Measurements from ENCODE around the gene GATC. TPM values are rescaled to one million over a fixed set of nuclear protein-coding genes. Genes with fewer than 3 reads are reported as not detected.
"Not testable (repeated sequence)": the region's sequence is repeated elsewhere in the genome, so short reads cannot be mapped to it uniquely, and the experiment has no call there.

GATC gene
- total RNA-seq, 1 donor, result 16.4 TPM

DNA sequence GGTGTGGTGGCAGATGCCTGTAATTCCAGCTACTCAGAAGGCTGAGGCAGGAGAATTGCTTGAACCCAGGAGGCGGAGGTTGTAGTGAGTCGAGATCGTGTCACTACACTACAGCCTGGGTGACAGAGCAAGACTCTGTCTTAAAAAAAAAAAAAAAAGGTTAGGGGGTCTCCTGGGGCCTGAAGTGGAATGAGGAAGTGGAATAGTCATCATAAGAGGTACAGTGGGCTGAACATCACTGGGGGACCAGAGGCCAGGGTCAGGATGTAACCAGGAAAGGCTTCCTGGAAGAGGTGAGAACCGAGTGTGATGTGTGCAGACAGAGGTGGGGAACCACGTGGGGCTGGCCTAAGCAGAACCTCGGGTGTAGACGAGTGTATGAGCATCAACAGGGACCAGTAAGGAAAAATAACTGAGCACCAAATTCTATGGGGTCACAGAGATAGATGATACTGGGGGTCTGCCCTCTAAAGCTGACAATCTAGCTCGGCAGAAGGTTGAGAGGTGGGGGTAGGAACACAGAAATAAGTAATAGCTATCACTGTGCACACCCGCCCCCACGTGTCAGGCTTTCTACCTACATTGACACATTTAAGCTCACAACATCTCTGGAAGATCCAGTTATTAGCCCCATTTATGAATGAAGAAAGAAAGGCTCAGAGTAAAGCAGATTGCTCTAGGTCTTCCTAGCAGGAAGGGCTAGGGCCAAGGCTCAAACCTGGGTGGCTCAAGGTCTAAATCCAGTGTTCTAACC lies 13.3 kb upstream of the GATC start:
- DNase-seq (ENCODE audit: low read depth in 2 of 3, low spot score in 2 of 3), result no peak

DNA sequence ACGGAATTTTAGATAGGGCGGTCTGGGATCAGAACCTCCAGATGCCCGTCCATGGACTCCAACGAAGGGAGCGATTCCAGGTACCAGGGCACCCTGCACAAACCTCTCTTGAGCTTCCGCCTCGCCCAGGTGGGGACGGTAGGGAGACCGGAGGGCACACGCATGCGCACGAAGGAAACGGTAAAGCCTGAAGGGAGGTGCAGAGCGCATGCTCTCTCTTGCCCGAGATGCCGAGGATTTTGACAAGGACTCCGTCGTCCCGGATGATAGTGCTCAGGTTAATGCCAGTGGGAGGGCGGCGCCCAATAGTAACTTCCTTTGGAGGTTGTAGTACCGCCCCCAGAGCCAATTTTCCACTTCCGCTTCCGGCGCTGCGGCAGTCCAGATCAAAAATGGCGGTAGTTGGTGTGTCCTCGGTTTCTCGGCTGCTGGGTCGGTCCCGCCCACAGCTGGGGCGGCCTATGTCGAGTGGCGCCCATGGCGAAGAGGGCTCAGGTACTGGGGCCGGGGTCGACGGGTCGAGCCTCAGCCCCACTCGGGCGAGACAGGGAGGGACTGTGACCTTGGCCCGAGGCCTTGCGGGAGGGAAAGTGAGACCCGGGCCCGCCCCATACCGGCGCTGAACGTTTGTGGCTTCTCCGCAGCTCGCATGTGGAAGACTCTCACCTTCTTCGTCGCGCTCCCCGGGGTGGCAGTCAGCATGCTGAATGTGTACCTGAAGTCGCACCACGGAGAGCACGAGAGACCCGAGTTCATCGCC lies 8.3 kb upstream of the GATC start, which contains the start of gene COX6A1:
TSS of gene COX6A1 (plus strand) at position 379 of the 760 bp plus-strand sequence. CDS start at position 393, 14 bp downstream.
- DNase-seq (ENCODE audit: low read depth in 2 of 3, low spot score in 2 of 3), result peak; percentile 90 to 98 (median 98)

DNA sequence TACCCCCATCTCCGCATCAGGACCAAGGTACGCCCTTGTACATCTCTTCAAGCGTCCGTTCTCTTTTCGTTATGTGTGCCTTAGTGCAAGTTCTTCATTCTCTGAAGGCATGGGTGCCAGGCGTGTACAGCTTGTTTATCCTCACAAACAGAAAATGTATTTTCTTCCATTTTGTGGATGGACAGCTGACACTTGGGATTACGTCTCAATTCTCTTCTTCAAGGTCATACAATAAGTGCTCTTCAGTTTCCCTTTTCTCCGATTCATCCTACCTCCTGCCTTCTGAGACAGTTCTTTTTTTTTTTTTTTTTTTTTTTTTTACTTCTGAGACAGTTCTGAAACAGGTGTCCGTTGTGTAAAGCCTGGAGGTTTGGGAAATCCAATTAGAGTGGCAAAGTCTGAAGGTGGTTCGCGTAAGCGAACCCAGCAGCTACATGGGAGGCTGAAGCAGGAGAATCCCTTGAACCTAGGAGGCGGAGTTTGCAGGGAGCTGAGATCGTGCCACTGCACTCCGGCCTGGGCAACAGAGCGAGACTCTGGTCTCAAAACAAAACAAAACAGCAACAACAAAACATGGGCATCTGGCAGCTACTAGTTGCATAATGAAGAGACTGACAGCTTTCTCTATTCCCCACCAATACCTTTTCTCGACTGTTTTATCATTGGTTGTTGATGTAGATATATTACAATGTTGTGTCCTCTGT lies 7.6 kb upstream of the GATC start:
- no peak for DNase-seq (ENCODE audit: low read depth in 2 of 3, low spot score in 2 of 3)

DNA sequence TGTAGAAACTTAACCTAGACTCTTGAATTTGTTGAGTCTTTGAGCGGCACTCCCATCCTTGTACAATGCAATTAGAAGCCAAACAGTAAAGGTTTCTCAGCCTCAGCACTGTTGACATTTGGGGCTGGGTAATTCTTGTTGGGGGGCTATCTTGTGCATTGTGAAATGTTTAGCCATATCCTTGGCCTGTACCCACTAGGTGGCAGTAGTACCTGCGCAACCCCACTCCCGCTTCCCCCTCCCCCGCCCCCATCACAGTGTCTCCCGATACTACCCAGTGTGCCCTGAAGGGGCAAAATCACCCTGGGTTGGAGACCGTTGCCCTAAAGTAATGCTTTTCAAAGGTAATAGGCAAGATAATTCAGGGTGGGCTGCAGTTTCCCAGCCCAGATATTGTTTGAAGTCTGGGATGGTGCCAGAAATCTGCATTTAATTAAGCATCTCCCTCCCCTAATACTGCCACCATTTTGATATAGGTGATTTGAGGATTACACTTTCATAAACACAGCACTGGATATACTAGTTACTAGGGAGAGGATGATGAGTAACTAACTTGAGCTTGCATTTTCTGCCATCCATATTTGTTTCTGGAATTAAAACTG lies 6.5 kb upstream of the GATC start:
- peak; percentile 55 to 90 (median 86) for DNase-seq (ENCODE audit: low read depth in 2 of 3, low spot score in 2 of 3)

DNA sequence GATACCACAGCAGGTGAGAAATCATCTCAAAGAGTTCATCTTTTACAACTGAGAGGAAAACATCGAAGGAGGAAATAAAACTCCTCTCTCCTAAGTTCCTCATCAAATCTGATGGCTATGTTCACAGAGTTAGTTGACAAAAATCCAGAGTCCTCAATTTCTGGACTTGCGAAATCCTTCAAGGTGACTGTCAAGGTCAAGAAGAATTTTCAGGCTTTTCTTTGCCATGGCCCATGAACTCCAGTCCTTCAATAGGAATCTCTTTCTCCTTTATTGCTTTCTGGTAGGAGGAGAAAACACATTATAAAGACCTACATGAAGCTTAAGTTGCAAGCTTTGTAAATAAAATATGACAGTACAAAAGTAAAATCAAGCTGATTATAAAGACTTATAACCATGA lies 1.6 kb upstream of the GATC start:
- no peak for DNase-seq (ENCODE audit: low read depth in 2 of 3, low spot score in 2 of 3)

DNA sequence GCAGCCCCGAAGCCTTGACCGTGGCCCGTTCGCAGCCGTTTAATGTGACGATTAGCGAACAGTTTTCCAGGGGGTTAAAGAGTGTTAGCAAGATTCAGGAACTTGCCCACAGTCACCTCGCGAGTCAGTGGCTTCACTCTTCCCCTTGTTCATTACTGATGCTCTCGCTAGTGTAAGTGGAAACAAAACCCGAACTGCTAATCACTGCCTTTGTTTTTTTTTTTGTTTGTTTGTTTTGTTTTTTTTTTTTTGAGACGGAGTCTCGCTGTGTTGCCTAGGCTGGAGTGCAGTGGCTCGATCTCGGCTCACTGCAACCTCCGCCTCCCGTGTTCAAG lies 567 bp downstream of the GATC start:
- not testable (repeated sequence) for DNase-seq (ENCODE audit: low read depth in 2 of 3, low spot score in 2 of 3)

DNA sequence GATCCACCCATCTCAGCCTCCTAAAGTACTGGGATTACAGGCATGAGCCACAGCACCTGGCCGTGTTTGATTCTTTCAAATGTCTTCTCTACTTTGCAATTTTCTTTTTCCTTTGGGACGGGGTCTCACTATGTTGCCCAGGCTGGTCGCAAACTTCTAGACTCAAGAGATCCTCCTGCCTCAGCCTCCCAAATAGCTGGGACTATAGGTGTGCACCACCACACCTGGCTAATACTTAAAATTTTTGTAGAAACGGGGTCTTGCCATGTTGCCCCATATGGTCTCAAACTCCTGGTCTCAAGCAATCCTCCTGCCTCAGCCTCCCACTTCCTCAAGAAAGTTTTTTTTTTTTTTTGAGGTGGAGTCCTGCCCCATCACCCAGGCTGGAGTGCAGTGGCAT lies 1.7 kb downstream of the GATC start:
- no peak for DNase-seq (ENCODE audit: low read depth in 2 of 3, low spot score in 2 of 3)

DNA sequence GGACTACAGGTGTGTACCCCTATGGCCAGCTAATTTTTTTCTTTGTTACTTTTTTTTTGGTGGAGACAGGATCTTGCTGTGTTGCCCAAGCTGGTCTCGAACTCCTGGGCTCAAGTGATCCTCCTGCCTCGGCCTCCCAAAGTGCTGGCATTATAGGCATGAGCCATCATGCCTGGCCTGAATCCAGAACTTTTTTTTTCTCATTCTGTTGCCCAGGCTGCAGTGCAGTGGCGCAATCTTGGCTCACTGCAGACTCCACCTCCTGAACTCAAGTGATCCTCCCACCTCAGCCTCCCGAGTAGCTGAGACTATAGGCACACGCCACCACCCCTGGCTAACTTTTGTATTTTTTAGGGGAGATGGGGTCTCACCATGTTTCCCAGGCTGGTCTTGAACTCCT lies 6.3 kb downstream of the GATC start:
- not testable (repeated sequence) for DNase-seq (ENCODE audit: low read depth in 2 of 3, low spot score in 2 of 3)

DNA sequence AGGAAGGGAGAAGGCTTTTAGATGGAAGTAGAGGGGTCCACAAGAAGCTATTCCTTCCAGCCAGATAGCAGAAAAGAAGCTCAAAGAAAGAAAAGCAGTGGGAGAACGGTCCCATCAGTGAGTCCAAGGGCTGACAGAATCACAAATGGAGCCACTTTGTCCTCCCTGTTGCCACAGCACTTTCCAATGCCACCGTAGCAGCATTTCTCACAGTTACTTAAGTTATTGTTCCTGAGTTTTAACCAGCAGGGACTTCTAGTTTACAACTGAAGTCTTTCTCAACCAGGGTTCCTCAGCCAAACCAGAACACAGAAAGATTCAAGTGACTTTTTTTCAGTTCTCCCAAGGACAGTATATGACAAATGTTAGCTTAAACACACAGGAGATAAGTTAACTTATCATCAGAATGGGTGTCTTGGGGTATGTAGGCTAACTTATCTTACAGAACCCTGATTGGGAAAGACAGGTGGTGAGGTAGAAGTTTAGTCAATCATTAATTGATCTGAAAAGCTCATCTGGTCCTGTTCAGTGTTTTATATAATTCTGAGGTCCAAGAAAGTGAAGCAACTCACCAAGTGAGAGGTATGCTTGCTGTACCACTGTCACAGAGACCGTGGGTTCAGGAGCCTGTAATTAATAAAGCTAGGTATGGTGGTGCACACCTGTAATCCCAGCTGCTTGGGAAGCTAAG lies 7.0 kb downstream of the GATC start:
- no peak for DNase-seq (ENCODE audit: low read depth in 2 of 3, low spot score in 2 of 3)

DNA sequence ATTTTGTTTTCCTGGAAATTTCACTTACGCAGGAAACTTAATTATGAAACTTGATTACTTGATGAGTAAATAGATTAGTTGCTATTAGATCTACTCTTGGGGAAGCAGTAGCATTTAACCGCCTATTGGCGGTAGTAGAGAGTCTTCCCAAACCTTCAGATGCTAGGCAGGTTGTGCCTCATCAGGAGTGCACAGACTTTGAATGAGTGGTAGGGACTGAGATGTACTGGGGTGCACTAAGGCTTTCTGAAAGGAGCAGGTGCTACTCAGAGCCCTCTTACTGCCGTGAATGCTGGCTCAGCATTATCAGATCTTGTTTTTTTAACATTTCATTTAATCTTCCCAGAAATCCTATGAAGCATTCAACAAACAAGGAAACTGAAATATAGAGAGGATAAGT lies 7.7 kb downstream of the GATC start:
- peak in 1 of 3 donors; percentile 53 for DNase-seq (ENCODE audit: low read depth in 2 of 3, low spot score in 2 of 3)

DNA sequence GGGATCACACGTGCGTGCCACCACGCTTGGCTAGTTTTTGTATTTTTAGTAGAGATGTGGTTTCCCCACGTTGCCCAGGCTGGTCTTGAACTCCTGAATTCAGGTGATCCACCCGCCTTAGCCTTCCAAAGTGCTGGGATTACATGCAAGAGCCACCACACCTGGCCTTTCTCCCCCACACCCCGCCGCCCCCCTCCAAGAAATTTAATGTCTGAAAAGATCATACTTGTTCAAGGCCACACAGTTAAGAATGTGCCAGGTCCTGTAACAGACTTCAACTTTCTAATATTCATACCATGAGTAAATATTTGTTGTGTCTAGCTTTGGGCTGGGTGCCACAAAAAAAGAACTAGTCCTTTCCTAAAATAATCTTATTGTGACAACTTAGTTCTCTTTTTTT lies 9.1 kb downstream of the GATC start:
- no peak for DNase-seq (ENCODE audit: low read depth in 2 of 3, low spot score in 2 of 3)

DNA sequence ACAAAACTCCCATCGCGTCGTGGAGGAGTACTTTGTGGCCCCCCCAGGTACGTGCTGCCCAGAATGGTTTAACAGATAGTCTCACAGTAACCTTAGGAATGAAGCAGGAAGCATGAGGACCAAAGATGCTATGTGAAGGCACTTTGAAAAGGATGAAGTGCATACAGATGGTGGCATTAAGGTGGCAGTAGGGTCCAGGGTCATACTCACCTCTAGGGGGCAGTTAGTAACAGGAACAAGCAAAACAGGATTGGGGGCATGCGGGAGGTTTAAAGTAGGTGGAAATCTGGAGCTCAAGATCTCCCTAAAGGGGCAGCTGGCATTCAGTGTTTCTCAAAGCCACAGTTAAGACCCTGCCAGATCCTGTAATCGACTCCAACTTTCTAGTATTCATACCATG lies 10.9 kb downstream of the GATC start:
- DNase-seq (ENCODE audit: low read depth in 2 of 3, low spot score in 2 of 3), result peak in 2 of 3 donors; percentile 35 to 54

DNA sequence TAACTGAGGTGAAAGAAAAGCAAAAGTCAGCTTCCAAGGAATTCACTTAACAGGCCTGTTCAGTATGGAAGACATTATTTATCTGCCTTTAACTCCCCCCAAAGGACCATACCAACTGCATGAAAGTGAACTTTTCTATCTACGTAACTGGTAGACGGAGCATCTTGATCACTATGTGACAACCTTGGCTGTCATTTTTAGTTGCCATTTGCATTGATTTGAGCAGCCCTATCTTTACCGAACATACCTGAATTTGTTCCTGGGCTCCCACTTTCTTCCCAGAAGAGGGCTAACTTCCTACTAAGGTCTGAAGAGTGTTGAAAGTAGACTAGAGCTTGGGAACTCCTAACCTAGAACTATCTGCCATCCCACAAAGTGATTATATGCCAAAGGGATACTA lies 13.9 kb downstream of the GATC start:
- no peak for DNase-seq (ENCODE audit: low read depth in 2 of 3, low spot score in 2 of 3)

DNA sequence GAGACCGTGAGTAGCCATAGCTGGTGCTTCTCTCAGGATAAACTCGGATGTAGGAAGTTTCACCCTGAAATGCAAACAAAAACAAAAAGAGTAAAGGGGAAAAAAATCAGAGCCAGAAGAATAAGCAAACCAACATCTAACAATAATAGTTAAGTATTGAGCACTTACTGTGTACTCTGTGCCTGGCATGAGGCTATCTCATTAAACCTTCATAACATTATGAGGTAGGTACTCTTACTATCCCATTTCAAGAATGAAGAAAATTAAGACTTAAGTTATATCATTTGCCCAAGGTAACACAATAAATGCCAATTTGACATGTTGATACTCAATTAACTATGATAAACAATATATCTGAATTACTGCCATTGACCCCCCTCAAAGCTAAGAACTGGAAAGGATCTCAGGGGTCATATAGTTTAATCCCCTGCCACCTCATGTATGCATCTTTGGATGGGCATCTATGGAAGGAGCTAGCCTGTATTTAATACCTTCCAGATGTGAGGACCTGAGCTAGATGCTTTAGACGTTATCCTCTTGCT lies 15.9 kb downstream of the GATC start:
- DNase-seq (ENCODE audit: low read depth in 2 of 3, low spot score in 2 of 3), result no peak

DNA sequence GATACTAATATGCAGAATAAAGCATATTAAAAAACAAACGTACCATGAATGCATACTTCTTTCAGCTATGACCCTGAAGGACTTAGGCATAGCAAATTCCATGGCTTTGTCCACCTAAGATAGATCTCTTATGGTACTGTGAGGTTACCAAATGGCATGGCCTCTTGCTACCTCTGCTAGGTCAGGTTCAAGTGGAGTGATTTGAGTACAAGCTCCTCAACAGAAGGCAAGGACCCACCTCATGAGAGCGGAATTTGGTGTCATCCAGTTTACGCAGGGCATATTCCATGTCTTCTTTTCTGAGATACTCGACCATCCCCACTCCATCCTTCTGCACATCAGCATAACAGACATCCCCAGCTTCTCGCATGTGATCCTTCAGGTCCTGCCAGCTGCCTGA lies 17.5 kb downstream of the GATC start:
- DNase-seq (ENCODE audit: low read depth in 2 of 3, low spot score in 2 of 3), result no peak

DNA sequence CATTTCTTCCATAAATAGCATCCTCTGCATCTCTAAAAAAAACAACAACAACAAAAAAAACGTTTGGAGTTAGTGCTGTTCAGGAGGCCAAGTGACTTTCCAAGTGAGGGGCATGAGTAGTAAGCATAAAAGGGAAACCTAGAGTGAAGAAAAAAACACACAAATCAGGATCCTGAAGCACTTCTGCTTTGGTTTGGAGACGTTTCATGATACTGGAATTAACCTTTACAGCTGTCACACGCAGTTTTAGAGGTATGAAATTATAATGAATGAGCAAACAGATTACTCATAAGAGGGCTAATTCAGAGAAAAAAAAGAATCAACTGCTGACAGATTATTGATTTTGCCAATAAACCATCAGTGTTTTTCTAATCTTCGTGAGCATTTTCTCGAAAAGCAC lies 19.5 kb downstream of the GATC start:
- DNase-seq (ENCODE audit: low read depth in 2 of 3, low spot score in 2 of 3), result no peak

DNA sequence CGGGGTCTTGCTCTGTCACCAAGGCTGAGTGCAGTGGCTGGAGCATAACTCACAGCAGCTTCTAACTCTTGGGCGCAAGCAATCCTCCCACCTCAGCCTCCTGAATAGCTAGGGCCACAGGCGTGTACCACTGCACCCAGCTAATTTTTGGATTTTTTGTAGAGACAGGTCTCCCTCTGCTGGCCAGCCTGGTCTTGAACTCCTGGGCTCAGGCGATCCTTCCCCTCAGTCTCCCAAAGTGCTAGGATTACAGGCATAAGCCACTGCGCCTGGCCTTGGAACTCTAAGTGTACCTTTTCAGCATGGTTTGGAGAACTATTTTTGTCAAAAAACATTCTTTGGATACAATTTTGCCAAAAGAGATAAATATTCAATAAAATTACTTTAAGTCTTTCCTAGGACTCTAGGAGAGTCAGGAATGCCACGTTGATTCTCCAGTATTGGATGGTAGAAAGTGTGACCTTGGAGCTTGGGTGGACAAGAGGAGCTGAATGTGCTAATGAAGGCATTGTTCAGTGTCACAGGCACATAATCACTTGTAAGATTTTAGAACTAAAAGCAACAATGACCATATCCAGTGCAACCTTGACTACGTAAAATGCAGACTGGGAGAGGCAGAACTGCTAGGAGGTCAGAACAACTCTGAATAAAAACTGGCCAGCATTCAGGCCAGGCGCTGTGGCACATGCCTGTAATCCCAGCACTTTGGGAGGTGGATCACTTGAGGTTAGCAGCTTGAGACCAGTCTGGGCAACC lies 20.5 kb downstream of the GATC start:
- peak in 2 of 3 donors; percentile 62 to 74 for DNase-seq (ENCODE audit: low read depth in 2 of 3, low spot score in 2 of 3)

DNA sequence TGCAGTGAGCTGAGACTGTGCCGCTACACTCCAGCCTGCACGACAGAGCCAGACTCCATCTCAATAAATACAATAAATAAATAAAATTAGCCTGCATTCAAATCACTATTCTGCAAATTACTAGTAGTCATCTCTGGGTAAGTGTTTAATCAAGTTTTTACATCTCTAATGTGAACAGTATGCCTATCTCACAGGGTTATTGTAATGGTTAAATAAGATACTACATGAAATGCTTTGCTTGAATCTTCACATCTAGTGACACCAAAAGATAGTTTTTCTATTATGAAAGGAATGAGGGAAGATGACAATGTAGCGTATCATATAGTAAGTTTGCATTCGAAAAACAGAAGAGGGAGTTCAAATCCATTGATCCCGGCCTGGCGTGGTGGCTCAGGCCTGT lies 21.2 kb downstream of the GATC start:
- DNase-seq (ENCODE audit: low read depth in 2 of 3, low spot score in 2 of 3), result no peak

DNA sequence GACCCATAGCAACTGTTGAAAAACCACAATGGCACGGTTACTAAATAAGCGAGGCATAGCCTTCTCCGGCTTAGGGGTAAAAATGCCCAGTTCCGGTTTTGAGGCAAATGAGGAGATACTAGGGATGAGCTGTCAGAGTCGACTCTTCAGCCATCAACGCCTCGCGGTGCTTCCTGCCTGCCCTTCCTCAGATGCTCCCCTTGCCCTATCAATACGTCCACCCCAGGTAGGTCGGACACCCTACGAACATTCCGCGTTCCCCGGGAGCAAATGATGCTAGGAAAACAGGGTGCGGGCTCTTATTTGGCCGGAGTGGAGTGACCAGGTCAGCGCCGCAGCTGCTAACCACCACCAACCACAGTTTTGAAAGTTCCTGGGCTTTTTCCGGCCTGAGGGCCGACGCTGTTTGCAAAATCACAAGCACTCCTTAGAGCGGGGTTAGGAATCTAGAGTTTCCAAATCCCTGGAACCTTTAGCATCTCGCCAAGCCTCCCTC lies 22.1 kb downstream of the GATC start:
- DNase-seq (ENCODE audit: low read depth in 2 of 3, low spot score in 2 of 3), result no peak
